HepG2 (cell line): Measurements from ENCODE around the gene COQ9. TPM values are rescaled to one million over a fixed set of nuclear protein-coding genes. Genes with fewer than 3 reads are reported as not detected.
A peak's percentile ranks its signal among the peaks of the same experiment; 100 is the strongest.

Experiments used
- FOXA1 ChIP-seq, 2 experiments: fragments of 450-650 bp in 1 of 2; sonication (generic) in 1 of 2; formaldehyde crosslinking in 1 of 2; IDR thresholded peaks; 2 replicates each; pipeline versions ENCODE4 v1.4.0 to v1.6.1; 2016 to 2020; ENCODE audit warnings: missing genetic modification reagents in 1 of 2
- FOXO1 ChIP-seq: sonication (generic); formaldehyde crosslinking; IDR thresholded peaks from 2 replicates; pipeline ENCODE4 v1.4.0; 2020; ENCODE audit warnings: missing genetic modification reagents
- GABPB1 ChIP-seq: IDR thresholded peaks from 2 replicates; pipeline ENCODE4 v1.6.1; 2016; ENCODE audit warnings: mild to moderate bottlenecking, missing genetic modification reagents, moderate library complexity, missing compliant biosample characterization
- KLF13 ChIP-seq: sonication (generic); formaldehyde crosslinking; IDR thresholded peaks from 2 replicates; pipeline ENCODE4 v1.4.0; 2020; ENCODE audit warnings: mild to moderate bottlenecking, missing genetic modification reagents
- LCORL ChIP-seq, 2 experiments: fragments of 450-650 bp in 1 of 2; sonication (generic) in 1 of 2; formaldehyde crosslinking in 1 of 2; IDR thresholded peaks; 2 replicates each; pipeline versions ENCODE4 v1.5.0 to v1.6.1; 2017 to 2020; ENCODE audit warnings: antibody characterized with exemption in 1 of 2, missing genetic modification reagents in 1 of 2
- MYC ChIP-seq: sonication (generic); formaldehyde crosslinking; IDR thresholded peaks from 2 replicates; pipeline ENCODE4 v1.9.0; 2021; ENCODE audit warnings: missing genetic modification reagents, borderline replicate concordance
- SMAD3 ChIP-seq: sonication (generic); formaldehyde crosslinking; IDR thresholded peaks from 2 replicates; pipeline ENCODE4 v1.4.0; 2020; ENCODE audit warnings: missing genetic modification reagents
- SMARCE1 ChIP-seq: fragments of 450-650 bp; IDR thresholded peaks from 2 replicates; pipeline ENCODE4 v1.6.1; 2017; ENCODE audit warnings: borderline replicate concordance
- SMYD3 ChIP-seq: sonication (generic); formaldehyde crosslinking; IDR thresholded peaks from 2 replicates; pipeline ENCODE4 v1.8.1; 2023; ENCODE audit warnings: mild to moderate bottlenecking, missing genetic modification reagents
- TCF7L2 ChIP-seq: IDR thresholded peaks from 2 replicates; pipeline ENCODE4 v1.6.1; 2011; ENCODE audit warnings: mild to moderate bottlenecking, low read depth, low read length, moderate library complexity
- XBP1 ChIP-seq: sonication (generic); formaldehyde crosslinking; IDR thresholded peaks from 2 replicates; pipeline ENCODE4 v1.5.0; 2020; ENCODE audit warnings: missing genetic modification reagents
- ZFY ChIP-seq: sonication (generic); formaldehyde crosslinking; IDR thresholded peaks from 2 replicates; pipeline ENCODE4 v1.4.0; 2020; ENCODE audit warnings: missing genetic modification reagents
- ZIK1 ChIP-seq: sonication (generic); formaldehyde crosslinking; IDR thresholded peaks from 2 replicates; pipeline ENCODE4 v1.5.0; 2020; ENCODE audit warnings: mild to moderate bottlenecking, low read depth, missing genetic modification reagents, borderline replicate concordance
- ZNF333 ChIP-seq: sonication (generic); formaldehyde crosslinking; IDR thresholded peaks from 2 replicates; pipeline ENCODE4 v1.4.0; 2020; ENCODE audit warnings: mild to moderate bottlenecking, missing genetic modification reagents, borderline replicate concordance
- ZNF350 ChIP-seq: sonication (generic); formaldehyde crosslinking; IDR thresholded peaks from 2 replicates; pipeline ENCODE4 v1.4.0; 2020; ENCODE audit warnings: mild to moderate bottlenecking, low read depth, missing genetic modification reagents, borderline replicate concordance
- ZNF746 ChIP-seq: sonication (generic); formaldehyde crosslinking; IDR thresholded peaks from 2 replicates; pipeline ENCODE4 v1.8.0; 2022; ENCODE audit warnings: mild to moderate bottlenecking, missing genetic modification reagents
- ZNF839 ChIP-seq: sonication (generic); formaldehyde crosslinking; IDR thresholded peaks from 2 replicates; pipeline ENCODE4 v1.4.0; 2020; ENCODE audit warnings: missing genetic modification reagents, mild to moderate bottlenecking, borderline replicate concordance
- polyA plus RNA-seq, 8 experiments: library from polyadenylated mRNA; depleted of rRNA in 3 of 8; stranded (reverse) in 7 of 8; unstranded in 1 of 8; fragments of >200 nt; fragmentation: Illumina TruSeq in 4 of 8; extraction: Trizol in 4 of 8; gene quantifications; 2 replicates each; pipeline versions ENCODE4 v1.2.1 to v1.2.3, GENCODE V29; 2011 to 2016; ENCODE audit warnings: low read depth in 4 of 8, missing spikeins in 1 of 8, mixed read lengths in 1 of 8; ENCODE audit not compliant: insufficient read depth in 1 of 8
- total RNA-seq, 5 experiments: library from RNA; depleted of rRNA; stranded (reverse); fragments of >200 nt; fragmentation: Illumina TruSeq; extraction: Trizol; gene quantifications; 2 replicates each; pipeline ENCODE4 v1.2.3, GENCODE V29; 2016; ENCODE audit warnings: low read depth in 1 of 5
- TF ChIP-seq, protein P1 (sequence below): sonication (generic); formaldehyde crosslinking; IDR thresholded peaks from 2 replicates; pipeline ENCODE4 v1.4.0; 2020; ENCODE audit warnings: missing genetic modification reagents; ENCODE audit errors: not compliant biosample characterization
- TF ChIP-seq, protein P2 (sequence below): sonication (generic); formaldehyde crosslinking; IDR thresholded peaks from 2 replicates; pipeline ENCODE4 v1.8.0; 2022; ENCODE audit warnings: missing genetic modification reagents, mild to moderate bottlenecking, moderate library complexity, borderline replicate concordance
- TF ChIP-seq, protein P3 (sequence below): IDR thresholded peaks from 2 replicates; pipeline ENCODE4 v1.4.0; 2020; ENCODE audit warnings: mild to moderate bottlenecking, missing genetic modification reagents
- TF ChIP-seq, protein P4 (sequence below): sonication (generic); formaldehyde crosslinking; IDR thresholded peaks from 2 replicates; pipeline ENCODE4 v1.5.0; 2020; ENCODE audit warnings: mild to moderate bottlenecking, missing genetic modification reagents, moderate library complexity

Gene COQ9
- total and polyA plus RNA-seq, 2 of the 13 experiments (the other 11 are each of a cell fraction or from before 2014, with no cell fraction given) = 57.5 to 108 TPM

DNA sequence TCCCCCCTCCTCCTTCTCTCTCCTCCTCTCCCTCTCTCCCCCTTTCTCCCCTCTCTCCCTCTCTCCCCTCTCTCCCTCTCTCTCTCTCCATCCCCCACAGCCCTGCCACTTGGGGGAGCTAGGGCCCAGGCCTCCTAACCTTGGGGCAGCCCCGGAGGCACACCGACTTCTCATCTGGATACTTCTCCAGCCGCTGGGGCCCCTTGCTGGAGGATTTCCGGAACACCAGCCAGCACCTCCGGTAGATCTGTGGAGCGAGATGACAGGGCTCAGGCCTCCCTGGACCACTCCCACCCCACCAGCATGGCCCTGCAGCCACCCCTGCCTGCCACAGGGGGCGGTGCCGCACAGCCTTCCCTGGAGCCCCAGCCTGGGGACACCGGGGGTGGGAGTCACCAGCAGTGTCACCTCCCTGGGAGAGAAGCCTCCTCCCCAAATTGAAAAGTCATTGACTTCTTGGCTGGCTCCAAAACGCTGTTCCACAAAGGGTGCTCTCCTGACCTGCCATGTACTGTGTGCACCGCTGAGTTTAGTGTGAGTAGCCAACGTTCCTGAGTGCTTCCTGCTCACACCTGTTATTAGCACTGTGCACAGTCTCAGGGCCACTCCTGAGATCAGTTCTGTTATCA lies 28.5 kb downstream of the COQ9 start (continued):
- TF ChIP-seq, protein P1, sequence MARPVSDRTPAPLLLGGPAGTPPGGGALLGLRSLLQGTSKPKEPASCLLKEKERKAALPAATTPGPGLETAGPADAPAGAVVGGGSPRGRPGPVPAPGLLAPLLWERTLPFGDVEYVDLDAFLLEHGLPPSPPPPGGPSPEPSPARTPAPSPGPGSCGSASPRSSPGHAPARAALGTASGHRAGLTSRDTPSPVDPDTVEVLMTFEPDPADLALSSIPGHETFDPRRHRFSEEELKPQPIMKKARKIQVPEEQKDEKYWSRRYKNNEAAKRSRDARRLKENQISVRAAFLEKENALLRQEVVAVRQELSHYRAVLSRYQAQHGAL (CRISPR knock-in tag) = no peak
- no peak for TF ChIP-seq ZIK1
- TF ChIP-seq ZNF839 (CRISPR knock-in tag) = peak; percentile 14; the same call in 1 of the 2 replicates
- TF ChIP-seq, protein P2, sequence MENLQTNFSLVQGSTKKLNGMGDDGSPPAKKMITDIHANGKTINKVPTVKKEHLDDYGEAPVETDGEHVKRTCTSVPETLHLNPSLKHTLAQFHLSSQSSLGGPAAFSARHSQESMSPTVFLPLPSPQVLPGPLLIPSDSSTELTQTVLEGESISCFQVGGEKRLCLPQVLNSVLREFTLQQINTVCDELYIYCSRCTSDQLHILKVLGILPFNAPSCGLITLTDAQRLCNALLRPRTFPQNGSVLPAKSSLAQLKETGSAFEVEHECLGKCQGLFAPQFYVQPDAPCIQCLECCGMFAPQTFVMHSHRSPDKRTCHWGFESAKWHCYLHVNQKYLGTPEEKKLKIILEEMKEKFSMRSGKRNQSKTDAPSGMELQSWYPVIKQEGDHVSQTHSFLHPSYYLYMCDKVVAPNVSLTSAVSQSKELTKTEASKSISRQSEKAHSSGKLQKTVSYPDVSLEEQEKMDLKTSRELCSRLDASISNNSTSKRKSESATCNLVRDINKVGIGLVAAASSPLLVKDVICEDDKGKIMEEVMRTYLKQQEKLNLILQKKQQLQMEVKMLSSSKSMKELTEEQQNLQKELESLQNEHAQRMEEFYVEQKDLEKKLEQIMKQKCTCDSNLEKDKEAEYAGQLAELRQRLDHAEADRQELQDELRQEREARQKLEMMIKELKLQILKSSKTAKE (CRISPR knock-in tag) = 0 out of 2 replicates have a peak, but pooled peaks have one; percentile 18
- no peak for TF ChIP-seq SMARCE1
- TF ChIP-seq KLF13 (CRISPR knock-in tag) = no peak
- peak; percentile 54; the same call in 1 of the 2 replicates for TF ChIP-seq GABPB1
- TF ChIP-seq MYC (CRISPR knock-in tag) = 0 out of 2 replicates have a peak, but pooled peaks have one; percentile 21
- TF ChIP-seq, protein P3, sequence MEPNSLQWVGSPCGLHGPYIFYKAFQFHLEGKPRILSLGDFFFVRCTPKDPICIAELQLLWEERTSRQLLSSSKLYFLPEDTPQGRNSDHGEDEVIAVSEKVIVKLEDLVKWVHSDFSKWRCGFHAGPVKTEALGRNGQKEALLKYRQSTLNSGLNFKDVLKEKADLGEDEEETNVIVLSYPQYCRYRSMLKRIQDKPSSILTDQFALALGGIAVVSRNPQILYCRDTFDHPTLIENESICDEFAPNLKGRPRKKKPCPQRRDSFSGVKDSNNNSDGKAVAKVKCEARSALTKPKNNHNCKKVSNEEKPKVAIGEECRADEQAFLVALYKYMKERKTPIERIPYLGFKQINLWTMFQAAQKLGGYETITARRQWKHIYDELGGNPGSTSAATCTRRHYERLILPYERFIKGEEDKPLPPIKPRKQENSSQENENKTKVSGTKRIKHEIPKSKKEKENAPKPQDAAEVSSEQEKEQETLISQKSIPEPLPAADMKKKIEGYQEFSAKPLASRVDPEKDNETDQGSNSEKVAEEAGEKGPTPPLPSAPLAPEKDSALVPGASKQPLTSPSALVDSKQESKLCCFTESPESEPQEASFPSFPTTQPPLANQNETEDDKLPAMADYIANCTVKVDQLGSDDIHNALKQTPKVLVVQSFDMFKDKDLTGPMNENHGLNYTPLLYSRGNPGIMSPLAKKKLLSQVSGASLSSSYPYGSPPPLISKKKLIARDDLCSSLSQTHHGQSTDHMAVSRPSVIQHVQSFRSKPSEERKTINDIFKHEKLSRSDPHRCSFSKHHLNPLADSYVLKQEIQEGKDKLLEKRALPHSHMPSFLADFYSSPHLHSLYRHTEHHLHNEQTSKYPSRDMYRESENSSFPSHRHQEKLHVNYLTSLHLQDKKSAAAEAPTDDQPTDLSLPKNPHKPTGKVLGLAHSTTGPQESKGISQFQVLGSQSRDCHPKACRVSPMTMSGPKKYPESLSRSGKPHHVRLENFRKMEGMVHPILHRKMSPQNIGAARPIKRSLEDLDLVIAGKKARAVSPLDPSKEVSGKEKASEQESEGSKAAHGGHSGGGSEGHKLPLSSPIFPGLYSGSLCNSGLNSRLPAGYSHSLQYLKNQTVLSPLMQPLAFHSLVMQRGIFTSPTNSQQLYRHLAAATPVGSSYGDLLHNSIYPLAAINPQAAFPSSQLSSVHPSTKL (CRISPR knock-in tag) = 0 out of 2 replicates have a peak, but pooled peaks have one; percentile 17
- TF ChIP-seq ZNF333 (CRISPR knock-in tag) = no peak
- no peak for TF ChIP-seq TCF7L2
- TF ChIP-seq SMAD3 = no peak
- no peak for TF ChIP-seq LCORL (IDR thresholded peaks at IDR 0.05)
- 0 out of 2 replicates have a peak, but pooled peaks have one; percentile 34 for TF ChIP-seq LCORL (CRISPR knock-in tag; IDR thresholded peaks at IDR 0.05)
- no peak for TF ChIP-seq FOXA1 (IDR thresholded peaks at IDR 0.05)
- no peak for TF ChIP-seq FOXA1 (CRISPR knock-in tag; IDR thresholded peaks at IDR 0.05)
- TF ChIP-seq ZFY = peak; percentile 28; the same call in 1 of the 2 replicates
- no peak for TF ChIP-seq ZNF350
- TF ChIP-seq SMYD3 (CRISPR knock-in tag) = no peak
- no peak for TF ChIP-seq FOXO1 (CRISPR knock-in tag)
- no peak for TF ChIP-seq XBP1 (CRISPR knock-in tag)
- no peak for TF ChIP-seq ZNF746 (CRISPR knock-in tag)
- TF ChIP-seq, protein P4, sequence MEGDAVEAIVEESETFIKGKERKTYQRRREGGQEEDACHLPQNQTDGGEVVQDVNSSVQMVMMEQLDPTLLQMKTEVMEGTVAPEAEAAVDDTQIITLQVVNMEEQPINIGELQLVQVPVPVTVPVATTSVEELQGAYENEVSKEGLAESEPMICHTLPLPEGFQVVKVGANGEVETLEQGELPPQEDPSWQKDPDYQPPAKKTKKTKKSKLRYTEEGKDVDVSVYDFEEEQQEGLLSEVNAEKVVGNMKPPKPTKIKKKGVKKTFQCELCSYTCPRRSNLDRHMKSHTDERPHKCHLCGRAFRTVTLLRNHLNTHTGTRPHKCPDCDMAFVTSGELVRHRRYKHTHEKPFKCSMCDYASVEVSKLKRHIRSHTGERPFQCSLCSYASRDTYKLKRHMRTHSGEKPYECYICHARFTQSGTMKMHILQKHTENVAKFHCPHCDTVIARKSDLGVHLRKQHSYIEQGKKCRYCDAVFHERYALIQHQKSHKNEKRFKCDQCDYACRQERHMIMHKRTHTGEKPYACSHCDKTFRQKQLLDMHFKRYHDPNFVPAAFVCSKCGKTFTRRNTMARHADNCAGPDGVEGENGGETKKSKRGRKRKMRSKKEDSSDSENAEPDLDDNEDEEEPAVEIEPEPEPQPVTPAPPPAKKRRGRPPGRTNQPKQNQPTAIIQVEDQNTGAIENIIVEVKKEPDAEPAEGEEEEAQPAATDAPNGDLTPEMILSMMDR (CRISPR knock-in tag) = peak; percentile 64
